Esophagus muscularis mucosa (tissue), 4 donors: Measurements from ENCODE around the gene SHB. TPM values are rescaled to one million over a fixed set of nuclear protein-coding genes. Genes with fewer than 3 reads are reported as not detected.
"Not testable (repeated sequence)": the region's sequence is repeated elsewhere in the genome, so short reads cannot be mapped to it uniquely, and the experiment has no call there.

Source experiments
- DNase-seq: peaks from one replicate; pipeline ENCODE4 v3.0.0-alpha.2; 2017; ENCODE audit errors: extremely low spot score
- H3K27ac ChIP-seq, 4 donors: fragments of 200-600 bp; sonication (generic); replicated peaks in 1 of 4; 1 replicate in 3 of 4; 2 replicates in 1 of 4; pipeline ENCODE4 v1.5.1; 2016 to 2019; ENCODE audit warnings: mild to moderate bottlenecking in 1 of 4
- H3K27me3 ChIP-seq, 4 donors: fragments of 200-600 bp; sonication (generic); one replicate each; pipeline versions ENCODE4 v1.5.1 to v1.6.0; 2016 to 2019
- H3K36me3 ChIP-seq, 4 donors: fragments of 200-600 bp; sonication (generic); one replicate each; pipeline ENCODE4 v1.5.1; 2016 to 2019
- H3K4me1 ChIP-seq, 4 donors: fragments of 200-600 bp; sonication (generic); one replicate each; pipeline ENCODE4 v1.5.1; 2016 to 2019
- H3K4me3 ChIP-seq, 4 donors: fragments of 200-600 bp; sonication (generic); 1 replicate in 2 of 4; 2 replicates in 2 of 4; pipeline ENCODE4 v1.5.1; 2016 to 2019; ENCODE audit warnings: mild to moderate bottlenecking in 4 of 4, moderate library complexity in 1 of 4
- H3K9me3 ChIP-seq, 4 donors: fragments of 200-600 bp; sonication (generic); 1 replicate in 3 of 4; 2 replicates in 1 of 4; pipeline ENCODE4 v1.5.1; 2016 to 2019
- CTCF ChIP-seq, 3 experiments: fragments of 200-600 bp in 2 of 3; fragments of 450-650 bp in 1 of 3; sonication (generic) in 2 of 3; IDR thresholded peaks; one replicate each; pipeline ENCODE4 v1.5.1; 2017 to 2019; ENCODE audit warnings: antibody characterized with exemption in 3 of 3, mild to moderate bottlenecking in 2 of 3, moderate library complexity in 1 of 3
- EP300 ChIP-seq: sonication (generic); formaldehyde crosslinking; IDR thresholded peaks from one replicate; pipeline ENCODE4 v1.6.1; 2017; ENCODE audit warnings: antibody characterized with exemption
- POLR2A ChIP-seq: fragments of 450-650 bp; IDR thresholded peaks from one replicate; pipeline ENCODE4 v1.6.1; 2017; ENCODE audit warnings: antibody characterized with exemption, moderate library complexity, mild to moderate bottlenecking, low read depth
- POLR2AphosphoS5 ChIP-seq, 2 donors: sonication (generic); formaldehyde crosslinking; IDR thresholded peaks; one replicate each; pipeline ENCODE4 v1.6.1; 2017; ENCODE audit warnings: antibody characterized with exemption in 2 of 2
- WGBS: methylation state at CpG from one replicate; pipeline ENCODE4 v1.1.5; 2018; 5-methylcytosine and 5-hydroxymethylcytosine counted together
- intact Hi-C: fragments of 100-400 bp; cut with DNase I; formaldehyde crosslinking; loops from one replicate; pipeline ENCODE4 v1.15.1; 2023
- total RNA-seq, 4 donors: library from RNA; depleted of rRNA; stranded (reverse); fragments of >200 nt; gene quantifications; one replicate each; pipeline versions ENCODE4 v1.1.0 to v1.2.1, GENCODE V29; 2016

SHB gene
- total RNA-seq, 4 donors from 2014 or later: 16.6 to 21.2 (median 21.0) TPM

- H3K9me3 ChIP-seq: no peaks in the 10 kb centered on the region
- no peak for TF ChIP-seq CTCF (IDR thresholded peaks at IDR 0.05)
- TF ChIP-seq POLR2A: no peak
- no peak for TF ChIP-seq POLR2AphosphoS5 (IDR thresholded peaks at IDR 0.05)
- no peak for TF ChIP-seq EP300
- no peak overlapping the region for H3K4me3 ChIP-seq
- intact Hi-C loops: no loop called here
- DNase-seq: no peak
- H3K4me1 ChIP-seq: peaks cover 28 to 48% (median 33%) of the 10 kb centered on the region in 4 donors
- no peak overlapping the region for H3K27ac ChIP-seq
- H3K27me3 ChIP-seq: no peaks in the 10 kb centered on the region
- WGBS: 97% methylated on average over 8 of the region's 8 CpGs
- peaks cover 0 to 5% (median 0%) of the 10 kb centered on the region in 4 donors for H3K36me3 ChIP-seq
Observed at GRCh38 chr9:37967014-37967760, 101.8 kb downstream of the SHB start.

GRCh38 chr9:37966412-37967013 lies 102.5 kb downstream of the SHB start:
- Histone ChIP-seq H3K9me3 (no peaks in the 10 kb centered on the region), H3K36me3 (no peaks in the 10 kb centered on the region), H3K4me3 (no peak overlapping the region), H3K27ac (no peak overlapping the region), H3K4me1 (peaks cover 28 to 48% (median 33%) of the 10 kb centered on the region in 4 donors), H3K27me3 (no peaks in the 10 kb centered on the region)
- TF ChIP-seq EP300 (no peak), POLR2A (no peak), POLR2AphosphoS5 (IDR thresholded peaks at IDR 0.05) (no peak), CTCF (IDR thresholded peaks at IDR 0.05) (no peak)
- intact Hi-C loops: no loop called here
- DNase-seq: no peak
- 69% methylated on average over 9 of the region's 9 CpGs for WGBS

GRCh38 chr9:37965676-37966345 lies 103.2 kb downstream of the SHB start:
- H3K4me3 ChIP-seq, intact Hi-C loops: not testable (repeated sequence)

GRCh38 chr9:37965116-37965515 lies 103.9 kb downstream of the SHB start:
- TF ChIP-seq POLR2A (no peak), CTCF (IDR thresholded peaks at IDR 0.05) (no peak), POLR2AphosphoS5 (IDR thresholded peaks at IDR 0.05) (no peak), EP300 (no peak)
- peaks cover 28 to 48% (median 33%) of the 10 kb centered on the region in 4 donors for H3K4me1 ChIP-seq
- no peak overlapping the region for H3K4me3 ChIP-seq
- H3K27ac ChIP-seq: peak overlapping the region in 3 of 4 donors; percentile 54 to 69 (median 56)
- H3K36me3 ChIP-seq: no peaks in the 10 kb centered on the region
- no peaks in the 10 kb centered on the region for H3K27me3 ChIP-seq
- intact Hi-C loops: no loop called here
- DNase-seq: no peak
- WGBS: 96% methylated on average over 2 of the region's 2 CpGs
- no peaks in the 10 kb centered on the region for H3K9me3 ChIP-seq

More at GRCh38 chr9:37965676-37966345, 103.2 kb downstream of the SHB start:
- not testable (repeated sequence) for H3K27ac ChIP-seq, H3K27me3 ChIP-seq, H3K36me3 ChIP-seq, DNase-seq, H3K9me3 ChIP-seq
- H3K4me1 ChIP-seq: peaks cover 28 to 48% (median 33%) of the 10 kb centered on the region in 4 donors
- 100% methylated on average over 3 of the region's 7 CpGs for WGBS

- H3K36me3 ChIP-seq: no peaks in the 10 kb centered on the region
- WGBS: 92% methylated on average over 5 of the region's 5 CpGs
- H3K9me3 ChIP-seq: no peaks in the 10 kb centered on the region
- H3K4me1 ChIP-seq: peaks cover 26 to 44% (median 33%) of the 10 kb centered on the region in 4 donors
- intact Hi-C loops: no loop called here
- DNase-seq: no peak
- no peak for TF ChIP-seq EP300
- TF ChIP-seq POLR2A: no peak
- no peak for TF ChIP-seq POLR2AphosphoS5 (IDR thresholded peaks at IDR 0.05)
- TF ChIP-seq CTCF (IDR thresholded peaks at IDR 0.05): no peak
- peak overlapping the region in 3 of 4 donors; percentile 54 to 69 (median 56) for H3K27ac ChIP-seq
- H3K4me3 ChIP-seq: no peak overlapping the region
- no peaks in the 10 kb centered on the region for H3K27me3 ChIP-seq
Observed at GRCh38 chr9:37964740-37965081, 104.3 kb downstream of the SHB start.
